SK-N-SH (cell line): ENCODE results near the gene ARL4D. TPM values are rescaled to one million over a fixed set of nuclear protein-coding genes. Genes with fewer than 3 reads are reported as not detected.

Source experiments
- CTCF ChIA-PET: fragments of 300-600, 350-600 bp; formaldehyde crosslinking; extraction: SDS; loops from one replicate; lab custom pipeline; 2021; lab: Yijun Ruan, JAX
- POLR2A ChIA-PET: fragments of 350-600 bp; sonication (Branson Sonifier 250); formaldehyde crosslinking; extraction: SDS; loops from one replicate; lab custom pipeline; 2020; ENCODE audit warnings: antibody characterized with exemption, inconsistent platforms; lab: Yijun Ruan, JAX
- DNase-seq: peaks from one replicate; pipeline ENCODE4 v3.0.0; 2012
- H2AFZ ChIP-seq: fragments of 200-600 bp; sonication (generic); 2 replicates; pipeline ENCODE4 v1.8.1; 2016; ENCODE audit warnings: antibody characterized with exemption, mild to moderate bottlenecking, low read depth
- H3F3A ChIP-seq: fragments of 200-600 bp; sonication (generic); replicated peaks from 2 replicates; pipeline ENCODE3; 2016; ENCODE audit warnings: antibody characterized with exemption, mild to moderate bottlenecking; ENCODE audit not compliant: insufficient read depth
- H3K27ac ChIP-seq, 2 experiments: fragments of 200-500 bp in 1 of 2; fragments of 200-600 bp in 1 of 2; sonication (Bioruptor generic) in 1 of 2; sonication (generic), shearing (Covaris generic) in 1 of 2; 2 replicates each; pipeline versions ENCODE4 v1.5.1 to v1.6.1; 2014 to 2016; ENCODE audit warnings: low read depth in 2 of 2, inconsistent platforms in 1 of 2, low read length in 1 of 2, mild to moderate bottlenecking in 1 of 2, mixed read lengths in 1 of 2
- H3K27me3 ChIP-seq: fragments of 200-600 bp; sonication (generic), shearing (Covaris generic); 2 replicates; pipeline ENCODE4 v1.6.1; 2016; ENCODE audit warnings: mixed run types; ENCODE audit not compliant: insufficient read depth
- H3K36me3 ChIP-seq, 2 experiments: fragments of 200-500 bp in 1 of 2; fragments of 200-600 bp in 1 of 2; sonication (Bioruptor generic) in 1 of 2; sonication (generic) in 1 of 2; replicated peaks in 1 of 2; 2 replicates each; pipeline versions ENCODE3 to v1.5.1; 2014 to 2016; ENCODE audit warnings: low read length in 1 of 2, mild to moderate bottlenecking in 1 of 2; ENCODE audit not compliant: insufficient read depth in 2 of 2, control insufficient read depth in 1 of 2
- H3K4me1 ChIP-seq, 2 experiments: fragments of 200-500 bp in 1 of 2; fragments of 200-600 bp in 1 of 2; sonication (Bioruptor generic) in 1 of 2; sonication (generic), shearing (Covaris generic) in 1 of 2; 2 replicates each; pipeline versions ENCODE4 v1.5.1 to v1.6.1; 2014 to 2016; ENCODE audit warnings: low read depth in 1 of 2, low read length in 1 of 2, mixed run types in 1 of 2; ENCODE audit not compliant: insufficient read depth in 2 of 2, control insufficient read depth in 1 of 2
- H3K4me2 ChIP-seq: fragments of 200-600 bp; sonication (generic), shearing (Covaris generic); 2 replicates; pipeline ENCODE4 v1.6.1; 2017; ENCODE audit warnings: mixed run types
- H3K4me3 ChIP-seq, 2 experiments: fragments of 200-500 bp in 1 of 2; fragments of 200-600 bp in 1 of 2; sonication (Bioruptor generic) in 1 of 2; sonication (generic), shearing (Covaris generic) in 1 of 2; 2 replicates each; pipeline versions ENCODE4 v1.5.1 to v1.8.1; 2014 to 2016; ENCODE audit warnings: low read depth in 2 of 2, inconsistent platforms in 1 of 2, low read length in 1 of 2, mild to moderate bottlenecking in 1 of 2, mixed read lengths in 1 of 2, moderate library complexity in 1 of 2
- H3K79me2 ChIP-seq: fragments of 200-600 bp; sonication (generic); 2 replicates; pipeline ENCODE4 v1.8.1; 2017; ENCODE audit warnings: mild to moderate bottlenecking; ENCODE audit not compliant: insufficient read depth
- H3K9ac ChIP-seq: fragments of 200-600 bp; sonication (generic); 2 replicates; pipeline ENCODE4 v1.6.1; 2017; ENCODE audit warnings: mixed run types
- H3K9me2 ChIP-seq: fragments of 200-600 bp; sonication (generic); 2 replicates; pipeline ENCODE4 v1.6.1; 2017; ENCODE audit warnings: mixed run types
- H3K9me3 ChIP-seq: fragments of 200-600 bp; sonication (generic); 2 replicates; pipeline ENCODE4 v1.6.1; 2017; ENCODE audit warnings: mixed run types, mild to moderate bottlenecking, moderate library complexity
- H4K20me1 ChIP-seq: fragments of 200-600 bp; sonication (generic); 2 replicates; pipeline ENCODE4 v1.6.1; 2017; ENCODE audit warnings: mild to moderate bottlenecking, mixed run types; ENCODE audit not compliant: insufficient read depth
- CHD2 ChIP-seq: fragments of 150-350 bp; IDR thresholded peaks from 2 replicates; pipeline ENCODE4 v1.6.1; 2018; ENCODE audit warnings: low read length; ENCODE audit not compliant: partially characterized antibody
- CTCF ChIP-seq: fragments of 200-600 bp; sonication (generic); IDR thresholded peaks from 2 replicates; pipeline ENCODE4 v1.6.1; 2017; ENCODE audit warnings: antibody characterized with exemption, mild to moderate bottlenecking, moderate library complexity
- EP300 ChIP-seq, 2 experiments: IDR thresholded peaks; 2 replicates each; pipeline versions ENCODE4 v1.4.0 to v1.6.1; 2012; ENCODE audit warnings: borderline replicate concordance in 1 of 2, low read depth in 1 of 2, low read length in 1 of 2
- FOSL2 ChIP-seq: IDR thresholded peaks from 2 replicates; pipeline ENCODE4 v1.4.0; 2012; ENCODE audit warnings: low read depth, mild to moderate bottlenecking, moderate library complexity, borderline replicate concordance
- FOXM1 ChIP-seq: IDR thresholded peaks from 2 replicates; pipeline ENCODE4 v1.4.0; 2012; ENCODE audit warnings: low read depth, mild to moderate bottlenecking
- GATA2 ChIP-seq: sonication (generic); formaldehyde crosslinking; IDR thresholded peaks from 2 replicates; pipeline ENCODE4 v1.5.0; 2020; ENCODE audit warnings: mild to moderate bottlenecking, missing genetic modification reagents
- JUND ChIP-seq: IDR thresholded peaks from 2 replicates; pipeline ENCODE4 v1.4.0; 2012
- MAX ChIP-seq: IDR thresholded peaks from 2 replicates; pipeline ENCODE4 v1.4.0; 2012; ENCODE audit warnings: low read depth
- NFIC ChIP-seq: IDR thresholded peaks from 2 replicates; pipeline ENCODE4 v1.4.0; 2012; ENCODE audit warnings: borderline replicate concordance
- NRF1 ChIP-seq: IDR thresholded peaks from 2 replicates; pipeline ENCODE4 v1.6.1; 2012; ENCODE audit warnings: low read depth, mild to moderate bottlenecking, low read length
- PBX3 ChIP-seq: IDR thresholded peaks from 2 replicates; pipeline ENCODE4; 2012
- REST ChIP-seq: IDR thresholded peaks from 2 replicates; pipeline ENCODE4 v1.6.1; 2012; ENCODE audit warnings: mild to moderate bottlenecking, low read depth, low read length, moderate library complexity
- RXRA ChIP-seq: IDR thresholded peaks from 2 replicates; pipeline ENCODE4 v1.4.0; 2012; ENCODE audit warnings: low read depth, mild to moderate bottlenecking, borderline replicate concordance
- TAF1 ChIP-seq: IDR thresholded peaks from 2 replicates; pipeline ENCODE4 v1.6.1; 2012; ENCODE audit warnings: low read depth, mild to moderate bottlenecking, low read length, moderate library complexity, borderline replicate concordance
- TCF12 ChIP-seq: IDR thresholded peaks from 2 replicates; pipeline ENCODE4 v1.4.0; 2012
- USF1 ChIP-seq: IDR thresholded peaks from 2 replicates; pipeline ENCODE4 v1.4.0; 2012; ENCODE audit warnings: low read depth, borderline replicate concordance
- WGBS: methylation state at CpG from one replicate; pipeline ENCODE4 v1.1.6; 2017; ENCODE audit warnings: low lambda C conversion rate; 5-methylcytosine and 5-hydroxymethylcytosine counted together
- polyA plus RNA-seq, 3 experiments: library from polyadenylated mRNA; depleted of rRNA; stranded (reverse); fragments of >200 nt; gene quantifications; 2 replicates each; pipeline ENCODE4 v1.2.3, GENCODE V29; 2012

ARL4D gene
- polyA plus RNA-seq, 1 of the 3 experiments (the other 2 are of a cell fraction) = 29.5 TPM

GRCh38 chr17:43406676-43407645 is 8.2 kb downstream of the ARL4D start:
- peak overlapping the region; percentile 12 to 62; a peak in 3 of 4 replicates for H3K27ac ChIP-seq
- ChIA-PET CTCF (interaction anchor here (1.2 to 2.2 kb wide), 5 partner anchors 10 to 113 kb away, joined by 3 to 12 read pairs (median 5); partner anchors contain the start of gene DHX8), POLR2A (no interaction called here)
- H3K4me2 ChIP-seq = 0 out of 2 replicates have a peak overlapping the region, but pooled peaks have one; percentile 30
- H3K9ac ChIP-seq = no peak overlapping the region; the same call in 1 of the 2 replicates
- no peaks in the 10 kb centered on the region for H3K9me2 ChIP-seq
- 76% methylated on average over 10 of the region's 10 CpGs for WGBS
- no peak overlapping the region for H3K4me3 ChIP-seq
- peaks cover 11% of the 10 kb centered on the region for H3F3A ChIP-seq
- H2AFZ ChIP-seq = peak overlapping the region; percentile 68
- TF ChIP-seq PBX3 (peak; percentile 50), NRF1 (no peak), JUND (0 out of 2 replicates have a peak, but pooled peaks have one; percentile 31), FOSL2 (peak; percentile 39; the same call in 1 of the 2 replicates), TCF12 (peak; percentile 85), EP300 (IDR thresholded peaks at IDR 0.05; ENCODE audit: borderline replicate concordance in 1 of 2, low read depth in 1 of 2, low read length in 1 of 2) (peak in 1 of 2 experiments; percentile 60; a peak in 1 of 4 replicates), GATA2 (CRISPR knock-in tag) (no peak), TAF1 (peak; percentile 19; the same call in 1 of the 2 replicates)
- H3K9me3 ChIP-seq = no peaks in the 10 kb centered on the region
- H3K36me3 ChIP-seq = peaks cover 0 to 4% of the 10 kb centered on the region in 2 experiments
- H3K27me3 ChIP-seq = no peaks in the 10 kb centered on the region
- H3K79me2 ChIP-seq = peaks cover 11% of the 10 kb centered on the region; the same call in 1 of the 2 replicates
- peaks cover 11 to 14% of the 10 kb centered on the region in 2 experiments for H3K4me1 ChIP-seq
- no peak for DNase-seq
- no peaks in the 10 kb centered on the region for H4K20me1 ChIP-seq

GRCh38 chr17:43409131-43409530 is 10.3 kb downstream of the ARL4D start:
- no peak for DNase-seq
- Histone ChIP-seq H3K4me3 (no peak overlapping the region), H3K27ac (peak overlapping the region in 1 of 2 experiments; percentile 11; a peak in 1 of 4 replicates), H4K20me1 (no peaks in the 10 kb centered on the region), H3K4me1 (peaks cover 8 to 15% of the 10 kb centered on the region in 2 experiments), H3K79me2 (no peaks in the 10 kb centered on the region), H3K9ac (no peak overlapping the region), H3K4me2 (no peak overlapping the region), H3K36me3 (no peaks in the 10 kb centered on the region), H3K9me2 (no peaks in the 10 kb centered on the region), H3K27me3 (no peaks in the 10 kb centered on the region), H2AFZ (no peak overlapping the region), H3F3A (peaks cover 11% of the 10 kb centered on the region), H3K9me3 (no peaks in the 10 kb centered on the region)
- WGBS = 86% methylated on average over 3 of the region's 3 CpGs
- ChIA-PET CTCF (interaction anchor here (0.7 to 6.8 kb wide), 3 partner anchors 11 to 75 kb away, joined by 3 to 33 read pairs (median 4); partner anchors contain the start of gene DHX8), POLR2A (interaction anchor here (0.9 kb wide), 1 partner anchor 11 kb away, joined by 4 read pairs; the partner anchor contains the start of gene ARL4D)
- TF ChIP-seq REST = no peak
- no peak for TF ChIP-seq PBX3
- TF ChIP-seq CHD2 = no peak
- no peak for TF ChIP-seq FOXM1
- TF ChIP-seq CTCF = no peak
- TF ChIP-seq NFIC = no peak
- TF ChIP-seq RXRA = no peak
- TF ChIP-seq MAX = no peak
- no peak for TF ChIP-seq USF1
